M059J (cell line): ENCODE data around the gene GSDME. TPM values are rescaled to one million over a fixed set of nuclear protein-coding genes. Genes with fewer than 3 reads are reported as not detected.
A peak's percentile ranks its signal among the peaks of the same experiment; 100 is the strongest.

ENCODE experiments used
- DNase-seq: peaks from one replicate; pipeline ENCODE4 v3.0.0-alpha.2; 2012; ENCODE audit warnings: low read depth
- total RNA-seq: library from RNA; depleted of rRNA; stranded (reverse); fragments of >200 nt; shearing (Covaris generic); gene quantifications from 2 replicates; pipeline ENCODE4 v1.2.3, GENCODE V29; 2014; rRNA removed

The GSDME gene
- total RNA-seq, 1 experiment from 2014 or later, result 24.8 TPM

DNA sequence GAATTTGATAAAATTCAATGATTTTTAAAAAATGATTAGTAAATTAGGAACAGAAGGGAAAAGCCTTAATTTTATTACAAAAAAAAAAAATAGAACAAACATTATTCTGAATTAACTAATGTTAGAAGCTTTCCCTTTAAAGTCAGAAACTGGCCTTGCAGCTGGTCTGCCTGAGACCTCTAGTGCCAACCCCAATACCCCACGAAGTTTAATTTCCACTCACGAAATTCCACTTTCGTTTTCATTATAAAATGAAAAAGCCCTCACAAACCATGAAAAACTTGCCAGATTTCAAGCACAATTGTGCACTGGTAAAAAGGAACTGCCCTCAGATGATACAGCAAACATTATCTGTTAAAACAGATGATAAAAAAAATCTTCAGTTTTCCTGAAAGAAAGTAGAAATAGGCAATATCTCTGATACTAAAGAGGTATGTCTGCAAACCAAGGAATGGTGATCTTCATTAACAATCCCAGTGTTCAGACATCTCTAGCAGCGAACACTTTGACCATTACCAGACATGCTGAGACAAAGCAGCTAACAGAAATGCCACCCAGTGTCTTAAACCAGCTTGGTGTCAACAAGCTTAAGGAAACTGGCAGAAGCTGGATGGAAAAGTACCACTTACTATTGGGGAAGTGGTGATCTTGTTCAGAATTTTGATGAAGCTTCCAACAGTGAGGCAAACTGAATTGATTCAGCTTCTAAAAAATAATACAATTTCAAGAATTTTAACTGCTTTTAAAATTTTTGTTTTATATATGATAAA, 103.8 kb downstream of the GSDME start:
- DNase-seq, result peak; percentile 38

DNA sequence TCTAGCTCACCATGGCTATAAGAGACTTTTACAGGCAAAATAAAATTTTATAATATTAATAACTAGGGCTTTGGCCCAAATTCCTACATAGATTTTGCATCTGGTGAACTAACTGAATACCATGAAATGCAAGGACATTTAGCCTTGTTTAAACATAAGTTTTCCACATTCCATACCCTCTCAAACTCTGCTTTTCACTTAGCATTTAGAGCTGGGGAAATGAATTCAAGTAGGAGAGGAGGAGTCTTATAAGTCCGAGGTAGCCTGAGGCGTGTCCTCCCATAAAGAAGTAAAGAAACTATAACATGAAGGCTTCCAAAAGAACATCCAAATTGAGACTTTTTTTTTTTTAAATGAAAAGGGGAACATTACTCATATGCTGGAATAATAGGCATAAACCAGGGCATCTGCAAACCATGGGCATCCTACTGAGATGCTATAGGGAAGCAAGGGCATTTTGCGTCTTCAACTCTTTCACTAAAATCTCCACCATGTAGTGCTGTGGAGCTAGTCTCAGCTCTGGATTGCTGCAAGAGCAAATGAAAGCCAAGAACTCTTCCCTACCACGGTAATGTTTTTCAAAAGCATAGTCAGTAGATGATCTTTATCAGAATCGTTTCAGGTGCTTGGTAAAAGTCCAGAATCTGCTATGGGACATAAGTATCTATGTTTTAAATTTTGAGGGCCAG, 104.9 kb downstream of the GSDME start:
- peak; percentile 9 for DNase-seq

Other genes with a start within 250 kb of the GSDME start
- gene PALS2, start 184.0 kb downstream of the GSDME start, total RNA-seq, result 12.1 and 27.9 TPM in 2 replicates
- gene OSBPL3, start 222.7 kb upstream of the GSDME start, total RNA-seq, result 7.7 and 15.4 TPM in 2 replicates